Activated CD8-positive, alpha-beta T cell treated with anti-CD3 and anti-CD28 coated beads for 36 hours (primary cell): ENCODE data around the gene OR6C74. TPM values are rescaled to one million over a fixed set of nuclear protein-coding genes. Genes with fewer than 3 reads are reported as not detected.

Source experiments
- ATAC-seq: fragments of 200-7000 bp; cut with Tn5 transposase; one replicate; pipeline ENCODE4 v1.10.0; 2021; ENCODE audit warnings: mild to moderate bottlenecking, moderate library complexity
- CTCF ChIA-PET: fragments of 350-600 bp; sonication (Branson Sonifier 250); formaldehyde crosslinking; loops from one replicate; lab custom pipeline; 2021; ENCODE audit warnings: antibody characterized with exemption; lab: Charles Lee
- POLR2A ChIA-PET: fragments of 350-600 bp; sonication (Branson Sonifier 250); formaldehyde crosslinking; loops from one replicate; lab custom pipeline; 2021; ENCODE audit warnings: antibody characterized with exemption; lab: Charles Lee
- DNase-seq: peaks from one replicate; pipeline ENCODE4 v3.0.0-alpha.2; 2020
- H3K27ac Mint-ChIP-seq: one replicate; pipeline ENCODE4 v1.8.0; 2021; ENCODE audit warnings: mild to moderate bottlenecking, mixed read lengths
- H3K27me3 Mint-ChIP-seq: one replicate; pipeline ENCODE4 v1.8.0; 2021; ENCODE audit warnings: mixed read lengths
- H3K36me3 Mint-ChIP-seq: one replicate; pipeline ENCODE4 v1.8.0; 2021; ENCODE audit warnings: low read depth, mixed read lengths
- H3K4me1 Mint-ChIP-seq: one replicate; pipeline ENCODE4 v1.8.0; 2021; ENCODE audit warnings: low read depth, mixed read lengths
- H3K4me3 Mint-ChIP-seq: one replicate; pipeline ENCODE4 v1.8.0; 2021; ENCODE audit warnings: mild to moderate bottlenecking, moderate library complexity, mixed read lengths
- H3K9me3 Mint-ChIP-seq: one replicate; pipeline ENCODE4 v1.8.0; 2021; ENCODE audit warnings: mixed read lengths
- intact Hi-C: fragments of 100-400 bp; cut with micrococcal nuclease; formaldehyde crosslinking; loops from one replicate; pipeline ENCODE4 v1.10.0; 2022
- total RNA-seq, 2 experiments: library from RNA; stranded (reverse); gene quantifications; one replicate each; pipeline ENCODE4 v1.2.3, GENCODE V29; 2021
- TF ChIP-seq, protein P1 (sequence below): fragments of 200-600 bp; IDR thresholded peaks from one replicate; pipeline ENCODE4 v1.8.0; 2022; ENCODE audit warnings: antibody characterized with exemption, mild to moderate bottlenecking

OR6C74 gene
- total RNA-seq, 2 experiments from 2014 or later = not detected

DNA sequence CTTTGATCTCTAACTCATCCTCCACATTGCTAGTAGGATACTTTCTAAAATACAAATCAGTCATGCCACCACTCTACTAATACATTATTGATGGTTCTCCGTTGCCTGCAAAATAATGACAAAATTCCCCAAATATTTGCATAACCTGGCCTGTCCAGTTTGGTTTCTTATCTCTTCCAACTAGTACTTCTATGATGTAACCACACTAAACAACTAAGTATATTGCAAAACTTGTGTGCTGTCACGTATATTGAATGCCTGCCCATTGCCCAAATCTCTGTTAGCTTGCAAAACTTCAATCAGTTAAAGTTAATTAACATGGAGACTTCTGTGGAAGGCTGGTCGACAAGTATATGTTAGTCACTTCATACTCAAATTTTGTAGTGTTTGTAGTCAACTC is 6.5 kb downstream of the OR6C74 start:
- Mint-ChIP-seq H3K27me3 (peaks cover 16% of the 10 kb centered on the region), H3K9me3 (no peaks in the 10 kb centered on the region), H3K4me1 (no peaks in the 10 kb centered on the region), H3K36me3 (no peaks in the 10 kb centered on the region), H3K27ac (no peak overlapping the region), H3K4me3 (no peak overlapping the region)
- CTCF ChIA-PET = no interaction called here
- no peak for ATAC-seq
- no peak for DNase-seq
- TF ChIP-seq, protein P1, sequence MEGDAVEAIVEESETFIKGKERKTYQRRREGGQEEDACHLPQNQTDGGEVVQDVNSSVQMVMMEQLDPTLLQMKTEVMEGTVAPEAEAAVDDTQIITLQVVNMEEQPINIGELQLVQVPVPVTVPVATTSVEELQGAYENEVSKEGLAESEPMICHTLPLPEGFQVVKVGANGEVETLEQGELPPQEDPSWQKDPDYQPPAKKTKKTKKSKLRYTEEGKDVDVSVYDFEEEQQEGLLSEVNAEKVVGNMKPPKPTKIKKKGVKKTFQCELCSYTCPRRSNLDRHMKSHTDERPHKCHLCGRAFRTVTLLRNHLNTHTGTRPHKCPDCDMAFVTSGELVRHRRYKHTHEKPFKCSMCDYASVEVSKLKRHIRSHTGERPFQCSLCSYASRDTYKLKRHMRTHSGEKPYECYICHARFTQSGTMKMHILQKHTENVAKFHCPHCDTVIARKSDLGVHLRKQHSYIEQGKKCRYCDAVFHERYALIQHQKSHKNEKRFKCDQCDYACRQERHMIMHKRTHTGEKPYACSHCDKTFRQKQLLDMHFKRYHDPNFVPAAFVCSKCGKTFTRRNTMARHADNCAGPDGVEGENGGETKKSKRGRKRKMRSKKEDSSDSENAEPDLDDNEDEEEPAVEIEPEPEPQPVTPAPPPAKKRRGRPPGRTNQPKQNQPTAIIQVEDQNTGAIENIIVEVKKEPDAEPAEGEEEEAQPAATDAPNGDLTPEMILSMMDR = no peak
- intact Hi-C loops = no loop called here
- POLR2A ChIA-PET = no interaction called here

DNA sequence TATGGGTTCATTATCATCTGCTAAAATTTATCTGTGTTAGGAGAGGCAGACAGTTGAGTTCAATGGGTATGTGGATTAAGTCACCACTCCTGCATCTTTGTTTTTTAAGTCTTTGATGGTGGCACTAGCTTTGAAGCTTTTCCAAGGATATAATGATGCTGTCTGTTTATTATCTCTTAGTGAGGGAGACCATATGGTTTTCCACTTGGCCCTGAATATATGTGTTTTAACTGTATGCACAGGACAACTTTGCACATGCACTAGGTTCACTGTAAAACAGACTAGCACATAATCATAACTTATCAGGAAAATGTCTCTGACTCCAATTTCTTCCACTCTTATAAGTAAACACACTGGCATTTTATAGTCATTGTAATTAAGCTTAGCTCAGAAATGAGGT is 8.9 kb downstream of the OR6C74 start:
- DNase-seq = no peak
- POLR2A ChIA-PET = no interaction called here
- no peaks in the 10 kb centered on the region for H3K4me1 Mint-ChIP-seq
- no peaks in the 10 kb centered on the region for H3K9me3 Mint-ChIP-seq
- H3K36me3 Mint-ChIP-seq = no peaks in the 10 kb centered on the region
- H3K27me3 Mint-ChIP-seq = peaks cover 9% of the 10 kb centered on the region
- no peak for ATAC-seq
- no peak overlapping the region for H3K4me3 Mint-ChIP-seq
- intact Hi-C loops = no loop called here
- no peak overlapping the region for H3K27ac Mint-ChIP-seq
- CTCF ChIA-PET = no interaction called here
- TF ChIP-seq, protein P1 = no peak

DNA sequence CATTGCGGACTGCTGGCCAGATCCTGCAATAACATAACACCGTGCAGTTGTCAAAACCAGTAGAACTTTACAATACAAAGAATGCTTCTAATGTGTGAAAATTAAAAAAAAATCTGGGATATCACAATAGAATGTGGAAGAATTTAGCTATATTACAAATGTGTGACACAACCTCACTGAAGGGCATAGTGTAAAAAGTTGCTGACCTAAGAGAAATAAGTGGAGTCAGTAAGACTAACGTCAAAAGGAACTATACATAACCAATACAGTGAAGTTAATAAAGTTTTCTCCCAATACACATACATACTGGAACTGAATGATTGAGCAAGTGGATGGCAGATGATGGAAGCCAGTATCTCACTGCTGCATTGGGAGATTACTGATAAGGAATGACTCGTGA is 12.4 kb downstream of the OR6C74 start:
- H3K27me3 Mint-ChIP-seq = peaks cover 3% of the 10 kb centered on the region
- DNase-seq = no peak
- ChIA-PET CTCF (no interaction called here), POLR2A (no interaction called here)
- no peaks in the 10 kb centered on the region for H3K4me1 Mint-ChIP-seq
- intact Hi-C loops = no loop called here
- H3K4me3 Mint-ChIP-seq = no peak overlapping the region
- no peak for ATAC-seq
- no peak overlapping the region for H3K27ac Mint-ChIP-seq
- H3K36me3 Mint-ChIP-seq = no peaks in the 10 kb centered on the region
- TF ChIP-seq, protein P1 = no peak
- no peaks in the 10 kb centered on the region for H3K9me3 Mint-ChIP-seq

DNA sequence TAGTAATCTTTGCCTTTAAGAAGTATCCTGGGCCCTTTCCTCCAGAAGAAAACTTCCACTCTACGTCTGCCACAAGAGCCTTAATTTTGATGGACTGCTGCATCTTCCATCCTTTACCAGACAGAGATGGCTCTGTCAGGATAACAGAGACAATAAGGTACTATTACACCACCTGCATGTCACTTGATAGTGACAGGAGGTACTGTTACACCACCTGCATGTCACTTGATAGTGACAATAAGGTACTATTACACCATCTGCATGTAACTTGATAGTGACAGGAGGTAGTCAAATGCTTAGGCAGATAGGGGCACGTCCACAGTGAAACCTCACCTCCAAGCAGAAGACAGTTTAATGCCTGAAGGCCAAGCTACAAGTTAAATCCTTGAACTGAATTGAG is 13.9 kb downstream of the OR6C74 start:
- H3K4me3 Mint-ChIP-seq = no peak overlapping the region
- no peaks in the 10 kb centered on the region for H3K36me3 Mint-ChIP-seq
- H3K4me1 Mint-ChIP-seq = no peaks in the 10 kb centered on the region
- no peaks in the 10 kb centered on the region for H3K9me3 Mint-ChIP-seq
- TF ChIP-seq, protein P1 = no peak
- peaks cover 2% of the 10 kb centered on the region for H3K27me3 Mint-ChIP-seq
- ChIA-PET POLR2A (no interaction called here), CTCF (no interaction called here)
- DNase-seq (no peak), ATAC-seq (no peak)
- no peak overlapping the region for H3K27ac Mint-ChIP-seq
- intact Hi-C loops = no loop called here

DNA sequence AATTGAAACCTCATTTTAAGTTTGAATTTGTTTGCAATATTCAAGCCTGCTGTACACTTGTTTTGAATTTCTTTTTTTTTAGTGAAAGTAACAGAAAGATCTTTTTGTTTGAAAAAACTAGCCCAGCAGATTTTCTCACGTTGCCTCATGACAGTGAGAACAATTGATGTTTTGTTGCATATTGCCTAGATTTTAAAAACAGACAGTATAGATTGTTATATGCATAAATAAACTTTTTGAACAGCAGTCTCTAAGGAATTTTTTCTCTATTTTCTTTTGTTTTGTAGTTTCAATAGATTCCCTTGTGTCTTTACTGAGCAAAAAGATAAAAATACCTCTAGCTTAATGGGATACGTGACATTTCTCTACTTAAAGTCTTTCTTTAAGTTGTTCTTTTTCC is 36.6 kb downstream of the OR6C74 start:
- no peak overlapping the region for H3K4me3 Mint-ChIP-seq
- ATAC-seq (no peak), DNase-seq (no peak)
- intact Hi-C loops = no loop called here
- H3K27me3 Mint-ChIP-seq = peaks cover 20% of the 10 kb centered on the region
- no peaks in the 10 kb centered on the region for H3K4me1 Mint-ChIP-seq
- ChIA-PET POLR2A (no interaction called here), CTCF (no interaction called here)
- TF ChIP-seq, protein P1 = no peak
- H3K27ac Mint-ChIP-seq = no peak overlapping the region
- H3K36me3 Mint-ChIP-seq = no peaks in the 10 kb centered on the region
- H3K9me3 Mint-ChIP-seq = no peaks in the 10 kb centered on the region
